Measurements from ENCODE around the gene NCAPH2.

The NCAPH2 gene

GRCh38 chr22:50505276-50505775 is 2.7 kb upstream of the NCAPH2 start:
- no peak for DNase-seq (ENCODE audit: low spot score)
- no peak for TF ChIP-seq CTCF (IDR thresholded peaks at IDR 0.05; ENCODE audit: extremely low read depth, missing control alignments)

GRCh38 chr22:50505776-50506610 is 2.0 kb upstream of the NCAPH2 start:
- no peak for TF ChIP-seq CTCF (IDR thresholded peaks at IDR 0.05; ENCODE audit: extremely low read depth, missing control alignments)
- DNase-seq (ENCODE audit: low spot score): no peak

- no peak for TF ChIP-seq CTCF (IDR thresholded peaks at IDR 0.05; ENCODE audit: extremely low read depth, missing control alignments)
- DNase-seq (ENCODE audit: low spot score): no peak
These were observed 1.2 kb upstream of the NCAPH2 start for GRCh38 chr22:50506611-50507420.

- TF ChIP-seq CTCF (IDR thresholded peaks at IDR 0.05; ENCODE audit: extremely low read depth, missing control alignments): no peak
- DNase-seq (ENCODE audit: low spot score): peak; percentile 99
These were observed 518 bp upstream of the NCAPH2 start, which contains the start of gene LMF2 for GRCh38 chr22:50507421-50507990. Gene LMF2, minus strand, starts transcription at chr22:50507702. Its CDS starts 27 bp downstream, at chr22:50507675.

GRCh38 chr22:50508897-50509296 is 873 bp downstream of the NCAPH2 start:
- no peak for TF ChIP-seq CTCF (IDR thresholded peaks at IDR 0.05; ENCODE audit: extremely low read depth, missing control alignments)
- no peak for DNase-seq (ENCODE audit: low spot score)

- DNase-seq (ENCODE audit: low spot score): no peak
- no peak for TF ChIP-seq CTCF (IDR thresholded peaks at IDR 0.05; ENCODE audit: extremely low read depth, missing control alignments)
These were observed 5.2 kb downstream of the NCAPH2 start for GRCh38 chr22:50513175-50513574.

Data from GM20000 (cell line).